K562 (cell line): ENCODE data around the gene SPIB. TPM values are rescaled to one million over a fixed set of nuclear protein-coding genes. Genes with fewer than 3 reads are reported as not detected.

ENCODE experiments used
- CBFB ChIP-seq: sonication (generic); formaldehyde crosslinking; IDR thresholded peaks from 2 replicates; pipeline ENCODE4 v1.4.0; 2020; ENCODE audit warnings: mild to moderate bottlenecking, missing genetic modification reagents
- CEBPG ChIP-seq, 3 experiments: fragments of 200-800 bp in 1 of 3; sonication (Bioruptor generic) in 1 of 3; sonication (generic) in 1 of 3; formaldehyde crosslinking in 1 of 3; IDR thresholded peaks in 2 of 3; conservative IDR thresholded peaks in 1 of 3; 2 replicates each; pipeline versions ENCODE4 v1.6.1 to v1.8.0; 2016 to 2022; ENCODE audit warnings: missing compliant biosample characterization in 2 of 3, missing genetic modification characterization in 2 of 3, mild to moderate bottlenecking in 1 of 3, missing genetic modification reagents in 1 of 3
- CHCHD3 ChIP-seq: fragments of 250-450 bp; sonication (Bioruptor Pico); IDR thresholded peaks from 2 replicates; pipeline ENCODE4 v2.1.2; 2022; ENCODE audit warnings: mild to moderate bottlenecking
- FOXK1 ChIP-seq: sonication (generic); formaldehyde crosslinking; IDR thresholded peaks from 2 replicates; pipeline ENCODE4 v1.8.0; 2022; ENCODE audit warnings: missing genetic modification reagents, mild to moderate bottlenecking, borderline replicate concordance
- ILF3 ChIP-seq: fragments of 450-650 bp; IDR thresholded peaks from 2 replicates; pipeline ENCODE4 v1.6.1; 2018; ENCODE audit warnings: antibody characterized with exemption, mild to moderate bottlenecking, moderate library complexity, borderline replicate concordance
- MCM2 ChIP-seq: fragments of 450-650 bp; IDR thresholded peaks from 2 replicates; pipeline ENCODE4 v1.6.1; 2017; ENCODE audit warnings: low read depth, mild to moderate bottlenecking
- NFYB ChIP-seq: IDR thresholded peaks from 2 replicates; pipeline ENCODE4 v1.6.1; 2011; ENCODE audit warnings: mild to moderate bottlenecking, moderate library complexity; ENCODE audit not compliant: insufficient read length; ENCODE audit errors: extremely low read depth
- POLR2B ChIP-seq: fragments of 450-650 bp; IDR thresholded peaks from 2 replicates; pipeline ENCODE4 v1.6.1; 2018; ENCODE audit warnings: low read depth; ENCODE audit not compliant: partially characterized antibody
- TEAD1 ChIP-seq, 2 experiments: fragments of 450-650 bp in 1 of 2; sonication (generic) in 1 of 2; formaldehyde crosslinking; IDR thresholded peaks; 2 replicates each; pipeline versions ENCODE4 v1.4.0 to v1.8.0; 2020 to 2022; ENCODE audit warnings: mild to moderate bottlenecking in 2 of 2, missing genetic modification reagents in 1 of 2
- THRAP3 ChIP-seq: fragments of 450-650 bp; IDR thresholded peaks from 2 replicates; pipeline ENCODE4 v1.6.1; 2016; ENCODE audit warnings: mild to moderate bottlenecking, inconsistent platforms, borderline replicate concordance
- ZNF3 ChIP-seq: fragments of 250-450 bp; sonication (Bioruptor Pico); IDR thresholded peaks from 2 replicates; pipeline ENCODE4 v1.5.0; 2021; ENCODE audit warnings: mild to moderate bottlenecking, moderate library complexity
- ZNF695 ChIP-seq: fragments of 450-650 bp; formaldehyde crosslinking; IDR thresholded peaks from 2 replicates; pipeline ENCODE4 v1.4.0; 2020; ENCODE audit warnings: mild to moderate bottlenecking, moderate library complexity
- ZNF778 ChIP-seq: fragments of 450-650 bp; formaldehyde crosslinking; IDR thresholded peaks from 2 replicates; pipeline ENCODE4 v1.4.0; 2020; ENCODE audit warnings: mild to moderate bottlenecking, moderate library complexity
- ZSCAN32 ChIP-seq: fragments of 450-650 bp; formaldehyde crosslinking; IDR thresholded peaks from 2 replicates; pipeline ENCODE4 v1.4.0; 2020; ENCODE audit warnings: mild to moderate bottlenecking, moderate library complexity
- polyA plus RNA-seq, 8 experiments: library from polyadenylated mRNA; depleted of rRNA in 4 of 8; stranded (reverse) in 5 of 8; unstranded in 3 of 8; fragments of >200 nt; fragmentation: Nextera tagmentation in 2 of 8; fragmentation: Illumina TruSeq in 1 of 8; extraction: Ambion mirVana in 2 of 8; extraction: Trizol in 1 of 8; gene quantifications; 2 replicates each; pipeline versions ENCODE4 v1.2.1 to v1.2.3, GENCODE V29; 2011 to 2014; ENCODE audit warnings: inconsistent platforms in 1 of 8, missing spikeins in 1 of 8
- total RNA-seq, 7 experiments: library from RNA; depleted of rRNA in 6 of 7; stranded (reverse); fragments of >200 nt in 6 of 7; fragmentation: Illumina TruSeq in 2 of 7; extraction: Trizol in 2 of 7; gene quantifications; 2 replicates each; pipeline versions ENCODE4 v1.2.1 to v1.2.3, GENCODE V29; 2011 to 2021; ENCODE audit warnings: low replicate concordance in 1 of 7
- TF ChIP-seq, protein P1 (sequence below): sonication (generic); formaldehyde crosslinking; IDR thresholded peaks from 2 replicates; pipeline ENCODE4 v1.8.0; 2022; ENCODE audit warnings: mild to moderate bottlenecking, low read depth, missing genetic modification reagents
- TF ChIP-seq, protein P2 (sequence below): sonication (generic); IDR thresholded peaks from 2 replicates; pipeline ENCODE4 v1.6.1; 2016
- TF ChIP-seq, protein P3 (sequence below), 2 experiments: fragments of 150-350 bp in 1 of 2; IDR thresholded peaks; 2 replicates each; pipeline ENCODE4 v1.6.1; 2012 to 2016; ENCODE audit warnings: low read depth in 2 of 2, low read length in 2 of 2, mild to moderate bottlenecking in 1 of 2, moderate library complexity in 1 of 2
- TF ChIP-seq, protein P4 (sequence below): fragments of 450-650 bp; IDR thresholded peaks from 2 replicates; pipeline ENCODE4 v1.7.1; 2018; ENCODE audit warnings: mild to moderate bottlenecking, low read depth; ENCODE audit not compliant: partially characterized antibody

SPIB gene
- total and polyA plus RNA-seq, 9 of the 15 experiments (the other 6 are each of a cell fraction or from before 2014, with no cell fraction given), result 0.06 to 1.0 (median 0.43) TPM; not detected in 1

DNA sequence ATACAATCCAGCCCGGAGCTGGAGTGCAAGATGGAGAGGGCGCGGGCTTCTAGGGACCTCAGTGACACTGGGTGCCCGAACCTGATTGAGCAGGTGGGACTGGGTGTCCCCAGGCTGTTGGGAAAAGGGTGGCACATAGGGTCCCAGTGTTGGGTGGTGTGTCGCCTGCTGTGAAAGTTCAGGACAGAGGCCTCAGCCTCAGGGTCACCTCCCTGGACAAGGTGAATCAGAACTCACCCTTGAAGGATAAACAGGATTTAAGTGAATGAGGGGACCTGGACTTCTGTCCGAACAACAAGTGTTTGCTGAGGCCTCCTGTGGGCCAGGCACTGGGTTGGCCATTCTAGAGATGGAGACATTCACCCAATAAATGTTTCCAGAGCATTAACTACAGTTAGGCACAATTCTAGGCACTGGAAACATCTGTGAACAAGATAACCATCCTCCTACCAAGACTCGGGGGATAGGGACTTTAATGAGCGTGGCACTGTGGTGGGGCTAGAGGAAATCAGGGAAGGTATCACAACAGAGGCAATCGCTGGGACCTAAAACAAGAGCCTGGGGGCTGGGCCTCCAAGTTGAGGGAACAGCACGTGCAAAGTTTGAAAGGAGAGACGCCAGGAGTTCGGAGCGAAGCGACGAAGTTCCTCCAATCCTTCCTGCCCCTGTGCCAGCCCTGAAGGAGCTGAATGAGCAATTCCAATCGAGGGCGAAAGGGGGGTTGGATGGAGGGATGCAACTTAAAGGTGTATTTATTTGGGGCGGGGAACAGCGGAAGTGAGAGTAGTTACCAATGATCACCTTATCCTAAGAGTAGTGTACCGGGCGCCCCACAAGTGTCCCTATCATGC, 35.5 kb upstream of the SPIB start (continued):
- TF ChIP-seq, protein P1, sequence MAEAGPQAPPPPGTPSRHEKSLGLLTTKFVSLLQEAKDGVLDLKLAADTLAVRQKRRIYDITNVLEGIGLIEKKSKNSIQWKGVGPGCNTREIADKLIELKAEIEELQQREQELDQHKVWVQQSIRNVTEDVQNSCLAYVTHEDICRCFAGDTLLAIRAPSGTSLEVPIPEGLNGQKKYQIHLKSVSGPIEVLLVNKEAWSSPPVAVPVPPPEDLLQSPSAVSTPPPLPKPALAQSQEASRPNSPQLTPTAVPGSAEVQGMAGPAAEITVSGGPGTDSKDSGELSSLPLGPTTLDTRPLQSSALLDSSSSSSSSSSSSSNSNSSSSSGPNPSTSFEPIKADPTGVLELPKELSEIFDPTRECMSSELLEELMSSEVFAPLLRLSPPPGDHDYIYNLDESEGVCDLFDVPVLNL, result no peak
- peak in 1 of 2 experiments; percentile 2; a peak in 1 of 4 replicates for TF ChIP-seq TEAD1 (CRISPR knock-in tag; IDR thresholded peaks at IDR 0.05)
- TF ChIP-seq, protein P2, sequence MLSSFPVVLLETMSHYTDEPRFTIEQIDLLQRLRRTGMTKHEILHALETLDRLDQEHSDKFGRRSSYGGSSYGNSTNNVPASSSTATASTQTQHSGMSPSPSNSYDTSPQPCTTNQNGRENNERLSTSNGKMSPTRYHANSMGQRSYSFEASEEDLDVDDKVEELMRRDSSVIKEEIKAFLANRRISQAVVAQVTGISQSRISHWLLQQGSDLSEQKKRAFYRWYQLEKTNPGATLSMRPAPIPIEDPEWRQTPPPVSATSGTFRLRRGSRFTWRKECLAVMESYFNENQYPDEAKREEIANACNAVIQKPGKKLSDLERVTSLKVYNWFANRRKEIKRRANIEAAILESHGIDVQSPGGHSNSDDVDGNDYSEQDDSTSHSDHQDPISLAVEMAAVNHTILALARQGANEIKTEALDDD, result no peak
- no peak for TF ChIP-seq POLR2B
- no peak for TF ChIP-seq ZNF695 (CRISPR knock-in tag)
- TF ChIP-seq, protein P3, sequence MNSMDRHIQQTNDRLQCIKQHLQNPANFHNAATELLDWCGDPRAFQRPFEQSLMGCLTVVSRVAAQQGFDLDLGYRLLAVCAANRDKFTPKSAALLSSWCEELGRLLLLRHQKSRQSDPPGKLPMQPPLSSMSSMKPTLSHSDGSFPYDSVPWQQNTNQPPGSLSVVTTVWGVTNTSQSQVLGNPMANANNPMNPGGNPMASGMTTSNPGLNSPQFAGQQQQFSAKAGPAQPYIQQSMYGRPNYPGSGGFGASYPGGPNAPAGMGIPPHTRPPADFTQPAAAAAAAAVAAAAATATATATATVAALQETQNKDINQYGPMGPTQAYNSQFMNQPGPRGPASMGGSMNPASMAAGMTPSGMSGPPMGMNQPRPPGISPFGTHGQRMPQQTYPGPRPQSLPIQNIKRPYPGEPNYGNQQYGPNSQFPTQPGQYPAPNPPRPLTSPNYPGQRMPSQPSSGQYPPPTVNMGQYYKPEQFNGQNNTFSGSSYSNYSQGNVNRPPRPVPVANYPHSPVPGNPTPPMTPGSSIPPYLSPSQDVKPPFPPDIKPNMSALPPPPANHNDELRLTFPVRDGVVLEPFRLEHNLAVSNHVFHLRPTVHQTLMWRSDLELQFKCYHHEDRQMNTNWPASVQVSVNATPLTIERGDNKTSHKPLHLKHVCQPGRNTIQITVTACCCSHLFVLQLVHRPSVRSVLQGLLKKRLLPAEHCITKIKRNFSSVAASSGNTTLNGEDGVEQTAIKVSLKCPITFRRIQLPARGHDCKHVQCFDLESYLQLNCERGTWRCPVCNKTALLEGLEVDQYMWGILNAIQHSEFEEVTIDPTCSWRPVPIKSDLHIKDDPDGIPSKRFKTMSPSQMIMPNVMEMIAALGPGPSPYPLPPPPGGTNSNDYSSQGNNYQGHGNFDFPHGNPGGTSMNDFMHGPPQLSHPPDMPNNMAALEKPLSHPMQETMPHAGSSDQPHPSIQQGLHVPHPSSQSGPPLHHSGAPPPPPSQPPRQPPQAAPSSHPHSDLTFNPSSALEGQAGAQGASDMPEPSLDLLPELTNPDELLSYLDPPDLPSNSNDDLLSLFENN (IDR thresholded peaks at IDR 0.05; ENCODE audit: low read depth in 2 of 2, low read length in 2 of 2), result no peak
- no peak for TF ChIP-seq NFYB
- no peak for TF ChIP-seq CHCHD3
- no peak for TF ChIP-seq CEBPG (CRISPR knock-in tag; IDR thresholded peaks at IDR 0.05)
- no peak for TF ChIP-seq CEBPG (tag; conservative IDR thresholded peaks at IDR 0.05 in 1 of 2, IDR thresholded peaks at IDR 0.05 in 1 of 2)
- TF ChIP-seq FOXK1 (CRISPR knock-in tag), result 0 out of 2 replicates have a peak, but pooled peaks have one; percentile 31
- TF ChIP-seq MCM2, result no peak
- no peak for TF ChIP-seq ZNF3
- no peak for TF ChIP-seq CBFB (CRISPR knock-in tag)
- TF ChIP-seq ZSCAN32 (CRISPR knock-in tag), result no peak
- no peak for TF ChIP-seq ZNF778 (CRISPR knock-in tag)
- TF ChIP-seq, protein P4, sequence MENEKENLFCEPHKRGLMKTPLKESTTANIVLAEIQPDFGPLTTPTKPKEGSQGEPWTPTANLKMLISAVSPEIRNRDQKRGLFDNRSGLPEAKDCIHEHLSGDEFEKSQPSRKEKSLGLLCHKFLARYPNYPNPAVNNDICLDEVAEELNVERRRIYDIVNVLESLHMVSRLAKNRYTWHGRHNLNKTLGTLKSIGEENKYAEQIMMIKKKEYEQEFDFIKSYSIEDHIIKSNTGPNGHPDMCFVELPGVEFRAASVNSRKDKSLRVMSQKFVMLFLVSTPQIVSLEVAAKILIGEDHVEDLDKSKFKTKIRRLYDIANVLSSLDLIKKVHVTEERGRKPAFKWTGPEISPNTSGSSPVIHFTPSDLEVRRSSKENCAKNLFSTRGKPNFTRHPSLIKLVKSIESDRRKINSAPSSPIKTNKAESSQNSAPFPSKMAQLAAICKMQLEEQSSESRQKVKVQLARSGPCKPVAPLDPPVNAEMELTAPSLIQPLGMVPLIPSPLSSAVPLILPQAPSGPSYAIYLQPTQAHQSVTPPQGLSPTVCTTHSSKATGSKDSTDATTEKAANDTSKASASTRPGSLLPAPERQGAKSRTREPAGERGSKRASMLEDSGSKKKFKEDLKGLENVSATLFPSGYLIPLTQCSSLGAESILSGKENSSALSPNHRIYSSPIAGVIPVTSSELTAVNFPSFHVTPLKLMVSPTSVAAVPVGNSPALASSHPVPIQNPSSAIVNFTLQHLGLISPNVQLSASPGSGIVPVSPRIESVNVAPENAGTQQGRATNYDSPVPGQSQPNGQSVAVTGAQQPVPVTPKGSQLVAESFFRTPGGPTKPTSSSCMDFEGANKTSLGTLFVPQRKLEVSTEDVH, result peak; percentile 55
- TF ChIP-seq THRAP3, result no peak
- no peak for TF ChIP-seq ILF3
